A549 (cell line): ENCODE data around the gene EXOC4.

ENCODE experiments used
- BHLHE40 ChIP-seq: IDR thresholded peaks from 2 replicates; pipeline ENCODE4 v1.6.1; 2012; ENCODE audit warnings: low read depth, low read length, inconsistent platforms
- CEBPB ChIP-seq, 2 experiments: fragments of >200 bp in 1 of 2; sonication (Bioruptor Twin) in 1 of 2; formaldehyde crosslinking in 1 of 2; IDR thresholded peaks; 2 replicates each; pipeline ENCODE4 v1.6.1; 2012 to 2016
- CHD2 ChIP-seq: fragments of 150-350 bp; IDR thresholded peaks from 2 replicates; pipeline ENCODE4 v1.6.1; 2014; ENCODE audit warnings: low read length; ENCODE audit not compliant: partially characterized antibody
- E2F6 ChIP-seq: IDR thresholded peaks from 2 replicates; pipeline ENCODE4 v1.6.1; 2012; ENCODE audit warnings: low read depth, borderline replicate concordance
- EHMT2 ChIP-seq: fragments of 200-600 bp; sonication (generic); IDR thresholded peaks from 2 replicates; pipeline ENCODE4 v1.6.1; 2016; ENCODE audit warnings: antibody characterized with exemption, low read depth, mild to moderate bottlenecking, moderate library complexity
- EP300 ChIP-seq, 2 experiments: fragments of >200 bp; sonication (Bioruptor Twin); formaldehyde crosslinking; IDR thresholded peaks; 2 replicates in 1 of 2; 3 replicates in 1 of 2; pipeline ENCODE4 v1.6.1; 2016 to 2017
- HEYL ChIP-seq: fragments of 250-450 bp; sonication (Bioruptor Pico); IDR thresholded peaks from 2 replicates; pipeline ENCODE4 v1.8.0; 2021; ENCODE audit warnings: mild to moderate bottlenecking, moderate library complexity
- JUN ChIP-seq, 2 experiments: fragments of >200 bp; sonication (Bioruptor Twin); formaldehyde crosslinking; IDR thresholded peaks; 2 replicates in 1 of 2; 3 replicates in 1 of 2; pipeline ENCODE4 v1.6.1; 2016 to 2017
- JUNB ChIP-seq: fragments of >200 bp; sonication (Bioruptor Twin); formaldehyde crosslinking; IDR thresholded peaks from 2 replicates; pipeline ENCODE4 v1.6.1; 2016
- PBX3 ChIP-seq: IDR thresholded peaks from 2 replicates; pipeline ENCODE4 v1.6.1; 2012
- POLR2A ChIP-seq: IDR thresholded peaks from 2 replicates; pipeline ENCODE4 v1.6.1; 2012; ENCODE audit warnings: mild to moderate bottlenecking, low read length
- RAD21 ChIP-seq, 2 experiments: fragments of >200 bp in 1 of 2; sonication (Bioruptor Twin) in 1 of 2; formaldehyde crosslinking in 1 of 2; IDR thresholded peaks in 1 of 2; conservative IDR thresholded peaks in 1 of 2; 2 replicates in 1 of 2; 3 replicates in 1 of 2; pipeline ENCODE4 v1.6.1; 2012 to 2018; ENCODE audit warnings: inconsistent platforms in 1 of 2
- REST ChIP-seq: fragments of 200-600 bp; sonication (generic); IDR thresholded peaks from 2 replicates; pipeline ENCODE4 v1.6.1; 2016; ENCODE audit warnings: antibody characterized with exemption, mild to moderate bottlenecking, moderate library complexity
- TF ChIP-seq, protein P1 (sequence below): fragments of >200 bp; sonication (Bioruptor Twin); formaldehyde crosslinking; IDR thresholded peaks from 3 replicates; pipeline ENCODE4 v1.5.1; 2016

- TF ChIP-seq, protein P1, sequence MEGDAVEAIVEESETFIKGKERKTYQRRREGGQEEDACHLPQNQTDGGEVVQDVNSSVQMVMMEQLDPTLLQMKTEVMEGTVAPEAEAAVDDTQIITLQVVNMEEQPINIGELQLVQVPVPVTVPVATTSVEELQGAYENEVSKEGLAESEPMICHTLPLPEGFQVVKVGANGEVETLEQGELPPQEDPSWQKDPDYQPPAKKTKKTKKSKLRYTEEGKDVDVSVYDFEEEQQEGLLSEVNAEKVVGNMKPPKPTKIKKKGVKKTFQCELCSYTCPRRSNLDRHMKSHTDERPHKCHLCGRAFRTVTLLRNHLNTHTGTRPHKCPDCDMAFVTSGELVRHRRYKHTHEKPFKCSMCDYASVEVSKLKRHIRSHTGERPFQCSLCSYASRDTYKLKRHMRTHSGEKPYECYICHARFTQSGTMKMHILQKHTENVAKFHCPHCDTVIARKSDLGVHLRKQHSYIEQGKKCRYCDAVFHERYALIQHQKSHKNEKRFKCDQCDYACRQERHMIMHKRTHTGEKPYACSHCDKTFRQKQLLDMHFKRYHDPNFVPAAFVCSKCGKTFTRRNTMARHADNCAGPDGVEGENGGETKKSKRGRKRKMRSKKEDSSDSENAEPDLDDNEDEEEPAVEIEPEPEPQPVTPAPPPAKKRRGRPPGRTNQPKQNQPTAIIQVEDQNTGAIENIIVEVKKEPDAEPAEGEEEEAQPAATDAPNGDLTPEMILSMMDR = no peak
- no peak for TF ChIP-seq POLR2A
- no peak for TF ChIP-seq RAD21 (conservative IDR thresholded peaks at IDR 0.05 in 1 of 2, IDR thresholded peaks at IDR 0.05 in 1 of 2)
- TF ChIP-seq HEYL (CRISPR knock-in tag) = no peak
- no peak for TF ChIP-seq CEBPB (IDR thresholded peaks at IDR 0.05)
- TF ChIP-seq E2F6 = no peak
- no peak for TF ChIP-seq EP300 (IDR thresholded peaks at IDR 0.05)
- no peak for TF ChIP-seq PBX3
- TF ChIP-seq REST = no peak
- no peak for TF ChIP-seq EHMT2
- TF ChIP-seq JUNB = no peak
- no peak for TF ChIP-seq BHLHE40
- no peak for TF ChIP-seq CHD2
- TF ChIP-seq JUN (IDR thresholded peaks at IDR 0.05) = no peak
These were observed 555.6 kb downstream of the EXOC4 start for GRCh38 chr7:133808493-133808866.
